C4-2B (cell line): ENCODE results near the gene MESP2.

Source experiments
- CTCF ChIP-seq: fragments of 450-650 bp; conservative IDR thresholded peaks from 2 replicates; pipeline ENCODE4 v1.5.1; 2017; ENCODE audit warnings: mild to moderate bottlenecking
- ZFX ChIP-seq: fragments of 450-650 bp; IDR thresholded peaks from 2 replicates; pipeline ENCODE4 v1.6.1; 2017

GRCh38 chr15:89820666-89821611, 44.8 kb downstream of the MESP2 start:
- TF ChIP-seq CTCF: no peak
- TF ChIP-seq ZFX: no peak
